Neural cell (in vitro differentiated cells): Measurements from ENCODE around the gene FHIT.

Experiments used
- EP300 ChIP-seq: fragments of 450-650 bp; conservative IDR thresholded peaks from 2 replicates; pipeline ENCODE4 v1.6.1; 2014; ENCODE audit warnings: antibody characterized with exemption, mild to moderate bottlenecking, moderate library complexity; ENCODE audit not compliant: poor library complexity, severe bottlenecking
- EZH2 ChIP-seq: fragments of 200-600, 300-800 bp; shearing (Covaris generic), sonication (generic); IDR thresholded peaks from 2 replicates; pipeline ENCODE4 v1.6.1; 2014; ENCODE audit warnings: antibody characterized with exemption, low read length, borderline replicate concordance, mild to moderate bottlenecking; ENCODE audit not compliant: insufficient read depth, poor library complexity, severe bottlenecking
- POLR2AphosphoS5 ChIP-seq: IDR thresholded peaks from 2 replicates; pipeline ENCODE4 v1.6.1; 2012
- SMC3 ChIP-seq: fragments of 450-650 bp; conservative IDR thresholded peaks from 2 replicates; pipeline ENCODE4 v1.6.1; 2014; ENCODE audit warnings: antibody characterized with exemption, mild to moderate bottlenecking, moderate library complexity; ENCODE audit not compliant: poor library complexity
- TF ChIP-seq, protein P1 (sequence below): fragments of 450-650 bp; IDR thresholded peaks from 2 replicates; pipeline ENCODE4 v1.5.1; 2014; ENCODE audit warnings: antibody characterized with exemption, mild to moderate bottlenecking, moderate library complexity; ENCODE audit not compliant: poor library complexity, severe bottlenecking

DNA sequence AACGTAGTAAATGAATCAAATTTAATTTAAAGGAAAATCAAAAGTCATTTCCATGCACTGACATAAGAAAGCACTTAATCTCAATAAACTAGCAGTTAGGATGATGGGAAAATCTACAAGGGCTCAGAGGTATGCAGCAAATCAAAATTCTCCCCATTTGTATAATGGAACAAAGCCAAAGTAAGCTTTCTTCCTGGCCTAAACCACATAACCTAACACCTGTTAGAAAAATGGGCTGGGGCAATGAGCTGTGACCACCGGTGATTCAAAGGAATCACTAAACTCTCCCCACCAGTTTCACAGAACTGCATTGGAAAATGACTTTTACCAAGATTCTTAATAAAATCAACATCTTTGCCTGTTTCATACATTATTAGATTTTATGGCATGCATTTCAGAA lies 1024.3 kb downstream of the FHIT start:
- TF ChIP-seq, protein P1, sequence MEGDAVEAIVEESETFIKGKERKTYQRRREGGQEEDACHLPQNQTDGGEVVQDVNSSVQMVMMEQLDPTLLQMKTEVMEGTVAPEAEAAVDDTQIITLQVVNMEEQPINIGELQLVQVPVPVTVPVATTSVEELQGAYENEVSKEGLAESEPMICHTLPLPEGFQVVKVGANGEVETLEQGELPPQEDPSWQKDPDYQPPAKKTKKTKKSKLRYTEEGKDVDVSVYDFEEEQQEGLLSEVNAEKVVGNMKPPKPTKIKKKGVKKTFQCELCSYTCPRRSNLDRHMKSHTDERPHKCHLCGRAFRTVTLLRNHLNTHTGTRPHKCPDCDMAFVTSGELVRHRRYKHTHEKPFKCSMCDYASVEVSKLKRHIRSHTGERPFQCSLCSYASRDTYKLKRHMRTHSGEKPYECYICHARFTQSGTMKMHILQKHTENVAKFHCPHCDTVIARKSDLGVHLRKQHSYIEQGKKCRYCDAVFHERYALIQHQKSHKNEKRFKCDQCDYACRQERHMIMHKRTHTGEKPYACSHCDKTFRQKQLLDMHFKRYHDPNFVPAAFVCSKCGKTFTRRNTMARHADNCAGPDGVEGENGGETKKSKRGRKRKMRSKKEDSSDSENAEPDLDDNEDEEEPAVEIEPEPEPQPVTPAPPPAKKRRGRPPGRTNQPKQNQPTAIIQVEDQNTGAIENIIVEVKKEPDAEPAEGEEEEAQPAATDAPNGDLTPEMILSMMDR: no peak
- TF ChIP-seq EZH2 (no peak), POLR2AphosphoS5 (no peak), SMC3 (no peak), EP300 (no peak)
